Measurements from ENCODE around the gene OR51D1. TPM values are rescaled to one million over a fixed set of nuclear protein-coding genes. Genes with fewer than 3 reads are reported as not detected.

Gene OR51D1
- not detected for total RNA-seq

DNA sequence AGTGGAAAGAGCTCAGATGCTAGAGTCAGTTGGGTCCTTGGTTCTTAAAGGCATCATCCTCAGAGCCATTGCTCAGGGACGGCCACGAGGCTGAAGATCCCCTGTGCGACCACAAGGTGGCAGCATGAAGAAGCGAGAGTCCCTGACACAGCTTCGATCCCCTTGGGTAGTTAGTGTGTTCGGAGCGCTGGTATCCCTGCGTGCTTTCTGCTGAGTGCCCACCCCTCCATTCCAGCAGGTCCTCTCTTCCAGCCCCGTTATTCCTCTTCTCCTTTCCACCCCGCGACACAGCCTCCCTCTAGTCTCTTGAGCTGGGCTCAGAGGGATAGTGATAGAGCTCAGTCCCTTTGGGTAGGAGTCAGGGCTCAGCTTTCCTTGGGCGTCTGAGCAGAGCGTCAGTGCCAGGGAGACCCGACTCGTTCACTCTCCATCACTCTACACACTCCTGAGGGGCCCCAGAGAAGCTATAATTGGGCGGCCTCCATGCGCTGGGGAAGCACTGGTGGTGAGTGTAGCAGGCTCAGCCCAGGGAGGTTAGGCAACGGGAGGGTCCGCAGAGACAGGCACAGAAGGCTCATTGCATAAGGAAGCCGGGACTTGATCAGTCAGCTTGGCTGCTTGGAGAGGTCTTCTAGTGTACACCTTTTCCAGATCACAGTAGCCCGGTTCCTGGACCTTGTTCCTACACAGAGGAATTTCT, at the start of gene OR51D1:
Gene OR51D1 (plus strand): TSS at position 516 of the 700 bp plus-strand sequence. CDS start 2,314 bp downstream, outside the sequence.
- DNase-seq: peak; percentile 42

- DNase-seq: no peak
These were observed 48.3 kb upstream of the OR51D1 start for GRCh38 chr11:4589017-4589416.

DNA sequence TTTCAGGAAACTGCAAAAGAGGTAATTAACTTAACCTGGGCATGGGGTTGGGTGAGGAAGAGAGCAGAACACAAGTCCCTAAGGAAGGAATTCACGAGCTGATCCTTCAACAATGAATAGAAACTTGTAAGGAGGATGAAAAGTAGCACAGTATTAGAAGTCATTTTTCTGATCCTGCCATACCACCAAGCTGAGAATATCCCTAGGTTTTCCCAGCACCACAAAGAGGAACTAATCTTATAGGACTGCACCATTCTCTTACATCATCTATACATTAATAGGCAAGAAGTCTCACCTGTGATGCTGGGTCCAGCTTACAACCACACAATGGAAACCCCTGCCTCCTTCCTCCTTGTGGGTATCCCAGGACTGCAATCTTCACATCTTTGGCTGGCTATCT, 43.5 kb upstream of the OR51D1 start, which contains the start of gene OR52I1:
Gene OR52I1 (plus strand): TSS at position 301 of the 400 bp plus-strand sequence. CDS start 0 bp downstream, at position 301.
- no peak for DNase-seq

DNA sequence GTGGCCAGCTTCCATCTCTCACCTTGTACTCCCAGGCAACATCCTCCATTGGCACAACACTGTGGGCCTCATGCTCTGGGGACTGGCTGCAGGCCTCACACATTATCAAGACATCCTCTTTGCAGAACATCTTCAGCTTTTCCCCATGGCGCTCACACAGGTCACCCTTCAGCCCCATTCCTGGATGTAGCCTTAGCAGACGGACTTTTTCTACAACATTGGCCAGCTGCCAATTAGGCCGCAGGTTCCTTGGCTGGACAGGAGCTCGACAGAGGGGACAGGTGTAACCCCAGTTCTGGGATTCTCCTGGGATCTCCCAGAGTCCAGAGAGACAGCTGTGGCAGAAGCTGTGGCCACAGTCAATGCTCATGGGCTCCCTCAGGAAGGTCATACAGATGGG, 32.2 kb upstream of the OR51D1 start:
- DNase-seq: no peak

- no peak for DNase-seq
These were observed 30.9 kb upstream of the OR51D1 start for GRCh38 chr11:4606231-4607015.

DNA sequence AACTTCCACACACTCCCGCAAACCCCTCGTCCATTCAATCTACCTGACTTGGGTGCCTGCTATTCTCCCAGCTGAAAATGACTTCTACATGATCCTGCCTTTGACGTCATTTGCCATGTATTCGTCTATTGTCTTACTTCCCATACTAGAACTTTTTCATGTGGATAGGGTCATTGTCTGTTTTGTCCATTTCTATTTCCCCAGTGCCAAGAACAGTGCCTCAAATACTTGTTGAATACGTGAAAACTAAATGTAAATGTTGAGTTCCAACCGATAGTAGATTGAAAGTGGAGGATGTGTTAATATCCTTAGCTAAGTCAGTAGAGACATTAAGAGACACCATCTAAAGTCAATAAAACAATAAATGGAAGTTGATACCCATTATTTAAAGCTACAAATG, 30.2 kb upstream of the OR51D1 start:
- DNase-seq: no peak

- DNase-seq: peak; percentile 97
These were observed 29.3 kb upstream of the OR51D1 start, which contains the start of gene TRIM68 for GRCh38 chr11:4607781-4608666. Gene TRIM68 (minus strand): TSS chr11:4608231. CDS start chr11:4605504, 2,727 bp downstream.

DNA sequence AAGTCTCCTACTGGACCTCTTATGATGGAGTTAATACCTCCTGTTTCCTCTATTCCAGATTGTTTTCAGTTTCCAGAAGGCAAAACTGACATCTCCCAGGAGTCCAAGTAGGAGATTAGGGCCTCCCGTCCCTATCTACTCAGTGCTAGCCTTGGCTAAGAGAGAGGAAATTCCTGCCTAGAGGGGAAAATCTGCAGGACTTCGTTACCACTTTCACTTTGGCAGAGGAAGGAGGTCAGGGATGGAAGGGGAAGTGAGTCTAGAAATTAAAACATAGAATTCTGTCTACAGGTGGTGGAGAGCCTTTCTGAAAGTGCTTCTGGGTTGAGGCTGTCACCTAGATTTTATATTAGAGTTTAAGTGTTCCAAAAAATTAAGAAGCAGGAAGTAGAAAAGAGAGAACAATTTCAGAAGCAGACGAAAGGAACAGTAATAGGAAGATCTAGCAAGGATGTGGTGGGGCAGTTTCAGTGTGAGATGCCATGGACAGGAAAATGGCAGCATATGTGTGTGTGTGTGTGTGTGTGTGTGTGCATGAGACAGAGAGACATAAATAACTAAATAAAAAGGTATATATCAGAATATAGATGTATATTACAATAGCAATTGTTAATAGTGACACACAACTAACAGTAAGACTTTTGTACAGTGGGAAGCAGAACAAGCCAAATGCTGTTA, 26.9 kb upstream of the OR51D1 start:
- DNase-seq: no peak

DNA sequence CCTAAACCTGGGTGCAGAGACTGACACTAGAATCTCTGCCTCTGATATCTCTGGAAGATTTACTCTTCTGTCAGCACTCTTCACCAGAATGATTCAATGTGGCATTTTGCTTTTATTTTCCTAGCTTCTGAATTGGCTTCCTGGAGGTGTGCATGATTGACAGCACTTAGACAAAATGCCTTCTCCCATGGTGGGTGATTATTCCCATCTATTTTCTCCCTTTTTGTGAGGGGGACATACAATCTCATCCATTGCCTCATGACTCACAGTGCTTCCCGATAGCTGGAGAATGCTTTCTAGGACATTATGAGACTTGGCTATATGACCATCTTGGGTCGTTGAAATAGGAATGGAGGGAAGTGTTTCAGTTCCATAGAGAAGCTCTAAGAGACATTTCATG, 25.3 kb upstream of the OR51D1 start:
- DNase-seq: no peak

- DNase-seq: no peak
These were observed 21.3 kb upstream of the OR51D1 start for GRCh38 chr11:4615856-4616444.

GRCh38 chr11:4619514-4619913, 17.8 kb upstream of the OR51D1 start:
- no peak for DNase-seq

DNA sequence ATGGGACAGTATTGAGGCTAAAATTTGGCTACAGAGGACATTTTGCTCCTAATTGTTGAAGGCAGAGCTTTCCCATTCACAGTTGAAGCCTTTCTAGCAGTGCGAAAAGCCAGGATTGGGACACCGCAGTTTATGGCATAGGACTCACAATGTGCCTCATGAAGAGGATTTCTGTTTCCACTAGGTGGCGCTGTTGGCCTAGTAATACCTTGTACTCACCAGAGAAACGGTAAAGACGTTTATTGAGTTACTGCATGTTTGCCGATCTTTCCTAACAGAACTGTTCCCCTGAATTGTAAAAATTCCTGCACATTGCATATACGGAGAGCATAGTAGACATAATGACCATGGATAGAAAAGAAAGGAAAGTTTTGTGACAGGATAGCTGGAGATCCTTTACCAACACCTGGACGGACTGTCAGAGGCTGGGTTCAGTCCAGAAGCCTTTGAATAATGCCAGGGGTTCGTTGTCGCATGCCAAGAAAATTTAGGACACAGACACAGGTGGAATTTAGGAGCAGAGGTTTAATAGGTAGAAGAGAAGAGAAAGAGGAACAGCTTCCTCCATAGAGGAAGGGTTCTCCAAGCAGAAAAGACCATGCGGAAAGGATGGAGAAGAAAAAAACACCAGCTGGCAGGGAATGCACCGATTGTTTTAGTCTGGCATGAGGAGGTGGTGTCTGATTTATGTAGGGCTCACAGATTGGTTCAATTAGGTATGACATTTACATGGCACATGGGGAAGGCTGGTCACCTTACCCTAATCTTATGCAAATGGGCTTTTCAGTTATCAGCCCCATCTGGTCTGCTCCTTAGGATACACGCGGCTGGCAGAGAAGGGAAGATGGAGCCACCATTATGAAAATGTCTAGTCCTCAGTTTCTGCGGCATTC, 10.8 kb upstream of the OR51D1 start:
- DNase-seq: peak; percentile 13

- no peak for DNase-seq
These were observed 1.1 kb upstream of the OR51D1 start for GRCh38 chr11:4636136-4636535.

DNA sequence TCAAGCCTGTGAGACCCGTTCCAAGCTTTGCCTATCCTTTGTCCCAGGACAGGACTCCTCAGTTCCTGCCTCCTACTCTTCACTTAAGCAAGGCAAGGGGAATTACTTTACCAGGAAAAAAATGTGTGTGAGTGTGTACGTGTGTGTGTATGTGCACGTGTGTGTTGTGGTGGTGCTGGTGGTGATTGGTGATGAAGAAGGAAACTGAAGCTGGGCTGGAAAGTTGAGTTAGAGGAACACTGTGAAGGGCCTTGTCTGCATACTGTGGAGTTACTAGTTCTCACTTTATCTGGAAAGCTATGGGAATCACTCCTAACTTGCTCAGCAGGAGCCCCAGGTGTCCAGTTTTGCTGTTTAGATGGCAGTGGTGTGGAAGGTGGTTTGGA, 378 bp downstream of the OR51D1 start:
- DNase-seq: no peak

DNA sequence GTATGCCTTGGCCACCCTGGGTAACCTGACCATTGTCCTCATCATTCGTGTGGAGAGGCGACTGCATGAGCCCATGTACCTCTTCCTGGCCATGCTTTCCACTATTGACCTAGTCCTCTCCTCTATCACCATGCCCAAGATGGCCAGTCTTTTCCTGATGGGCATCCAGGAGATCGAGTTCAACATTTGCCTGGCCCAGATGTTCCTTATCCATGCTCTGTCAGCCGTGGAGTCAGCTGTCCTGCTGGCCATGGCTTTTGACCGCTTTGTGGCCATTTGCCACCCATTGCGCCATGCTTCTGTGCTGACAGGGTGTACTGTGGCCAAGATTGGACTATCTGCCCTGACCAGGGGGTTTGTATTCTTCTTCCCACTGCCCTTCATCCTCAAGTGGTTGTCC, 2.7 kb downstream of the OR51D1 start:
- no peak for DNase-seq

DNA sequence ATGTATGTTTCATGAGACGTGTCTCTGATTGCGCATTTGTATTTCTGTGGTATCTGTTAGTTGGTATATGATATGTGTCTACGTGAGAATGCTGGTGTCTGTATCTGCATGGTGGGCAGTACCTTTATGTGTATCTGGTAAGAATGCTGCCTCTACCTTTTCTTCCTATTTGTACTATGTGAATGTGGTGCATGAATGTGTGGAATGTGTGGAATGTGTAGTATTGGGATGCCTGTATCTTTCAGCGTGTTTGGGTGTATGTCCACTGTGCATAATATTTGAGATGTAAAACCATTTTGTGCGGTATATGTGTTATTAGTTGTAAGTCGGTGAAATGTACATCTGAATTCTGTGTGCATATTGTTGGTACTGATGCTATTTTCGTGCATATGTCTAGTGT, 4.2 kb downstream of the OR51D1 start:
- no peak for DNase-seq

- DNase-seq: no peak
These were observed 4.8 kb downstream of the OR51D1 start for GRCh38 chr11:4642043-4642442.

DNA sequence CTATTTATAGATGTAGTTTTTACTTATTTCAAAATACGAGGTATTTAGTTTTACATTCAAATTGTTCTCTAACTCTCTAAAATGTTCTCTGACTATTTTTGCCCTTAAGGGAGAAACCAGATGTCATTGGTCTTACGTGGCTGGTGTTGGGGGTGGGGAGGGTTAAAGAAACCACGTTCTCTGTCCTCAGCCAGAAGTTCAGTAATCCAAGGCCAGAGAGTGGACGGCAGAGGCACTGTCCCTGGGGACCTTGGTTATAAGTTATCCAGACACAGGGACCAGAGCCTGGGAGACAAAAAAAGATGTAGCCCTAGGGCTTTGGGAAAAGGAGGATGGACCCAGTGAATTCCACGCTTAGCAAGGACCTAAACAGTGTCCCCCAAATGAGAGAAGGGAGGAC, 5.8 kb downstream of the OR51D1 start:
- DNase-seq: no peak

- no peak for DNase-seq
These were observed 6.4 kb downstream of the OR51D1 start, which contains the start of gene OR51E1 for GRCh38 chr11:4643682-4644081. Gene OR51E1 (plus strand): TSS chr11:4643982. CDS start chr11:4652527, 8,545 bp downstream.

- DNase-seq: no peak
These were observed 7.0 kb downstream of the OR51D1 start for GRCh38 chr11:4644233-4644632.

Data from occipital lobe (tissue), 2 donors.